ENCODE data around the gene MEX3D. TPM values are rescaled to one million over a fixed set of nuclear protein-coding genes. Genes with fewer than 3 reads are reported as not detected.

Gene MEX3D
- total and polyA plus RNA-seq, 2 donors (not counting 1 experiment from before 2014, with no cell fraction given): 5.3 to 33.0 TPM

GRCh38 chr19:1529430-1529816, 38.7 kb downstream of the MEX3D start:
- no peak for TF ChIP-seq EZH2 (IDR thresholded peaks at IDR 0.05; ENCODE audit: low read length, missing control alignments)
- TF ChIP-seq CTCF (conservative IDR thresholded peaks at IDR 0.05 in 1 of 2, IDR thresholded peaks at IDR 0.05 in 1 of 2; ENCODE audit: low read depth in 1 of 2, low read length in 2 of 2): no peak
- H4K20me1 ChIP-seq (ENCODE audit: control insufficient read depth, extremely low read depth, insufficient read depth, low read length): no peaks in the 10 kb centered on the region
- H3K4me1 ChIP-seq (ENCODE audit: control insufficient read depth, extremely low read depth, insufficient read depth, low read length): no peaks in the 10 kb centered on the region

GRCh38 chr19:1528596-1529429, 39.3 kb downstream of the MEX3D start:
- no peak overlapping the region for H3K4me2 ChIP-seq (ENCODE audit: extremely low read depth, insufficient read depth, low read length)
- TF ChIP-seq CTCF (conservative IDR thresholded peaks at IDR 0.05 in 1 of 2, IDR thresholded peaks at IDR 0.05 in 1 of 2; ENCODE audit: low read depth in 1 of 2, low read length in 2 of 2) (no peak), EZH2 (IDR thresholded peaks at IDR 0.05; ENCODE audit: low read length, missing control alignments) (no peak)
- no peaks in the 10 kb centered on the region for H4K20me1 ChIP-seq (ENCODE audit: control insufficient read depth, extremely low read depth, insufficient read depth, low read length)
- no peak for DNase-seq (ENCODE audit: low read depth in 2 of 2)
- no peaks in the 10 kb centered on the region for H3K36me3 ChIP-seq (ENCODE audit: control insufficient read depth, insufficient read depth, low read length)
- no peak overlapping the region for H3K27ac ChIP-seq (ENCODE audit: insufficient read depth, low read length)
- H3K4me1 ChIP-seq (ENCODE audit: control insufficient read depth, extremely low read depth, insufficient read depth, low read length): no peaks in the 10 kb centered on the region
- H3K27me3 ChIP-seq (ENCODE audit: control insufficient read depth, insufficient read depth, low read length): peaks cover 13% of the 10 kb centered on the region
- no peaks in the 10 kb centered on the region for H3K79me2 ChIP-seq (ENCODE audit: control insufficient read depth, insufficient read depth, low read length)
- H2AFZ ChIP-seq (ENCODE audit: low read length): no peak overlapping the region
- H3K9ac ChIP-seq (ENCODE audit: insufficient read depth, low read length): no peak overlapping the region
- no peaks in the 10 kb centered on the region for H3K9me3 ChIP-seq (ENCODE audit: control insufficient read depth, insufficient read depth, low read depth, low read length)
- H3K4me3 ChIP-seq (replicated peaks in 1 of 4; ENCODE audit: control extremely low read depth in 1 of 4, insufficient read depth in 1 of 4, low read depth in 3 of 4, low read length in 4 of 4): no peak overlapping the region

More at GRCh38 chr19:1529430-1529816, 38.7 kb downstream of the MEX3D start:
- peaks cover 9% of the 10 kb centered on the region for H3K27me3 ChIP-seq (ENCODE audit: control insufficient read depth, insufficient read depth, low read length)
- no peak overlapping the region for H2AFZ ChIP-seq (ENCODE audit: low read length)
- DNase-seq (ENCODE audit: low read depth in 2 of 2): no peak
- H3K36me3 ChIP-seq (ENCODE audit: control insufficient read depth, insufficient read depth, low read length): no peaks in the 10 kb centered on the region
- H3K79me2 ChIP-seq (ENCODE audit: control insufficient read depth, insufficient read depth, low read length): no peaks in the 10 kb centered on the region
- no peak overlapping the region for H3K4me3 ChIP-seq (replicated peaks in 1 of 4; ENCODE audit: control extremely low read depth in 1 of 4, insufficient read depth in 1 of 4, low read depth in 3 of 4, low read length in 4 of 4)
- H3K9ac ChIP-seq (ENCODE audit: insufficient read depth, low read length): no peak overlapping the region
- no peaks in the 10 kb centered on the region for H3K9me3 ChIP-seq (ENCODE audit: control insufficient read depth, insufficient read depth, low read depth, low read length)
- no peak overlapping the region for H3K4me2 ChIP-seq (ENCODE audit: extremely low read depth, insufficient read depth, low read length)
- H3K27ac ChIP-seq (ENCODE audit: insufficient read depth, low read length): no peak overlapping the region

- H3K27me3 ChIP-seq (ENCODE audit: control insufficient read depth, insufficient read depth, low read length): peaks cover 18% of the 10 kb centered on the region
- H2AFZ ChIP-seq (ENCODE audit: low read length): no peak overlapping the region
- no peaks in the 10 kb centered on the region for H3K79me2 ChIP-seq (ENCODE audit: control insufficient read depth, insufficient read depth, low read length)
- no peaks in the 10 kb centered on the region for H3K36me3 ChIP-seq (ENCODE audit: control insufficient read depth, insufficient read depth, low read length)
- H4K20me1 ChIP-seq (ENCODE audit: control insufficient read depth, extremely low read depth, insufficient read depth, low read length): no peaks in the 10 kb centered on the region
- no peaks in the 10 kb centered on the region for H3K9me3 ChIP-seq (ENCODE audit: control insufficient read depth, insufficient read depth, low read depth, low read length)
- no peaks in the 10 kb centered on the region for H3K4me1 ChIP-seq (ENCODE audit: control insufficient read depth, extremely low read depth, insufficient read depth, low read length)
- TF ChIP-seq EZH2 (IDR thresholded peaks at IDR 0.05; ENCODE audit: low read length, missing control alignments) (no peak), CTCF (conservative IDR thresholded peaks at IDR 0.05 in 1 of 2, IDR thresholded peaks at IDR 0.05 in 1 of 2; ENCODE audit: low read depth in 1 of 2, low read length in 2 of 2) (no peak)
- no peak overlapping the region for H3K9ac ChIP-seq (ENCODE audit: insufficient read depth, low read length)
- H3K4me2 ChIP-seq (ENCODE audit: extremely low read depth, insufficient read depth, low read length): no peak overlapping the region
- no peak overlapping the region for H3K4me3 ChIP-seq (replicated peaks in 1 of 4; ENCODE audit: control extremely low read depth in 1 of 4, insufficient read depth in 1 of 4, low read depth in 3 of 4, low read length in 4 of 4)
- no peak overlapping the region for H3K27ac ChIP-seq (ENCODE audit: insufficient read depth, low read length)
- DNase-seq (ENCODE audit: low read depth in 2 of 2): no peak
These were observed 40.3 kb downstream of the MEX3D start for GRCh38 chr19:1527650-1528309.

All from fibroblast of lung (primary cell).